Mesenchymal stem cell (in vitro differentiated cells and primary cell): ENCODE data around the gene RTKN.

Source experiments
- DNase-seq: peaks from one replicate; pipeline ENCODE4 v3.0.0-alpha.2; 2013
- H2AFZ ChIP-seq: one replicate; pipeline ENCODE4 v1.6.1; 2013; ENCODE audit warnings: low read depth, mild to moderate bottlenecking, control low read depth, inconsistent platforms, low read length, moderate library complexity
- H2AK5ac ChIP-seq: 2 replicates; pipeline ENCODE4 v1.6.1; 2013; ENCODE audit warnings: low read length, moderate library complexity, mild to moderate bottlenecking, inconsistent platforms; ENCODE audit not compliant: severe bottlenecking
- H2BK120ac ChIP-seq: one replicate; pipeline ENCODE4 v1.6.1; 2013; ENCODE audit warnings: low read depth, mild to moderate bottlenecking, inconsistent platforms, low read length, moderate library complexity
- H2BK12ac ChIP-seq, 2 experiments: one replicate each; pipeline ENCODE4 v1.6.1; 2013; ENCODE audit warnings: inconsistent platforms in 2 of 2, low read length in 2 of 2, mild to moderate bottlenecking in 2 of 2, moderate library complexity in 2 of 2, control low read depth in 1 of 2
- H2BK15ac ChIP-seq: one replicate; pipeline ENCODE4 v1.6.1; 2013; ENCODE audit warnings: mild to moderate bottlenecking, low read depth, inconsistent platforms; ENCODE audit not compliant: poor library complexity, severe bottlenecking
- H2BK5ac ChIP-seq: 2 replicates; pipeline ENCODE4 v1.6.1; 2013; ENCODE audit warnings: low read depth, mild to moderate bottlenecking, low read length, control low read depth, inconsistent platforms; ENCODE audit not compliant: poor library complexity, severe bottlenecking
- H3K14ac ChIP-seq, 2 experiments: one replicate each; pipeline ENCODE4 v1.6.1; 2013; ENCODE audit warnings: inconsistent platforms in 2 of 2, low read length in 2 of 2, control low read depth in 1 of 2, mild to moderate bottlenecking in 1 of 2, moderate library complexity in 1 of 2
- H3K18ac ChIP-seq, 2 experiments: one replicate each; pipeline ENCODE4 v1.6.1; 2013; ENCODE audit warnings: inconsistent platforms in 2 of 2, low read length in 2 of 2, control low read depth in 1 of 2, low read depth in 1 of 2, mild to moderate bottlenecking in 1 of 2
- H3K23ac ChIP-seq, 2 experiments: one replicate each; pipeline ENCODE4 v1.6.1; 2013; ENCODE audit warnings: inconsistent platforms in 2 of 2, low read length in 2 of 2, mild to moderate bottlenecking in 2 of 2, moderate library complexity in 2 of 2, control low read depth in 1 of 2
- H3K27ac ChIP-seq: 2 replicates; pipeline ENCODE4 v1.5.1; 2013; ENCODE audit warnings: mild to moderate bottlenecking, moderate library complexity, low read length, control low read depth, inconsistent platforms; ENCODE audit not compliant: poor library complexity, severe bottlenecking
- H3K27me3 ChIP-seq, 2 experiments: 2 replicates each; pipeline versions ENCODE4 v1.6.1 to v1.7.0; 2013; ENCODE audit warnings: low read length in 2 of 2, mild to moderate bottlenecking in 2 of 2, moderate library complexity in 2 of 2, control low read depth in 1 of 2, inconsistent platforms in 1 of 2; ENCODE audit not compliant: control insufficient read depth in 1 of 2, insufficient read depth in 1 of 2
- H3K36me3 ChIP-seq, 2 experiments: 2 replicates each; pipeline versions ENCODE4 v1.6.1 to v1.7.0; 2013; ENCODE audit warnings: low read length in 2 of 2, control low read depth in 1 of 2, inconsistent platforms in 1 of 2, low read depth in 1 of 2, mild to moderate bottlenecking in 1 of 2; ENCODE audit not compliant: insufficient read depth in 2 of 2, control insufficient read depth in 1 of 2
- H3K4ac ChIP-seq, 2 experiments: one replicate each; pipeline ENCODE4 v1.6.1; 2013; ENCODE audit warnings: inconsistent platforms in 2 of 2, low read length in 2 of 2, mild to moderate bottlenecking in 2 of 2, moderate library complexity in 2 of 2, control low read depth in 1 of 2, low read depth in 1 of 2
- H3K4me1 ChIP-seq: 2 replicates; pipeline ENCODE4 v1.6.1; 2013; ENCODE audit warnings: low read depth, low read length, control low read depth; ENCODE audit not compliant: control insufficient read depth, insufficient read depth
- H3K4me2 ChIP-seq: 2 replicates; pipeline ENCODE4 v1.6.1; 2013; ENCODE audit warnings: low read length, mild to moderate bottlenecking, inconsistent platforms; ENCODE audit not compliant: poor library complexity, severe bottlenecking
- H3K4me3 ChIP-seq, 2 experiments: 2 replicates each; pipeline versions ENCODE4 v1.5.1 to v1.7.0; 2013; ENCODE audit warnings: low read length in 2 of 2, mild to moderate bottlenecking in 2 of 2, control low read depth in 1 of 2, low read depth in 1 of 2; ENCODE audit not compliant: insufficient read depth in 1 of 2
- H3K79me1 ChIP-seq: replicated peaks from 2 replicates; pipeline ENCODE4 v1.6.1; 2013; ENCODE audit warnings: mild to moderate bottlenecking, control low read depth, low read length, inconsistent platforms; ENCODE audit not compliant: poor library complexity, severe bottlenecking
- H3K9ac ChIP-seq: 2 replicates; pipeline ENCODE4 v1.7.0; 2013; ENCODE audit warnings: mild to moderate bottlenecking, low read length, moderate library complexity
- H3K9me3 ChIP-seq: 2 replicates; pipeline ENCODE4 v1.7.0; 2013; ENCODE audit warnings: mild to moderate bottlenecking, low read length; ENCODE audit not compliant: control insufficient read depth
- H4K8ac ChIP-seq: one replicate; pipeline ENCODE4 v1.6.1; 2013; ENCODE audit warnings: inconsistent platforms, mild to moderate bottlenecking, low read length, moderate library complexity
- H4K91ac ChIP-seq: one replicate; pipeline ENCODE4 v1.6.1; 2013; ENCODE audit warnings: mild to moderate bottlenecking, low read length, inconsistent platforms
- WGBS: methylation state at CpG from one replicate; pipeline ENCODE4 v1.1.7; 2013; ENCODE audit warnings: mixed read lengths; 5-methylcytosine and 5-hydroxymethylcytosine counted together

RTKN gene

GRCh38 chr2:74390606-74391005 is 51.1 kb downstream of the RTKN start:
- H3K27me3 ChIP-seq, result no peaks in the 10 kb centered on the region
- no peak overlapping the region for H3K27ac ChIP-seq
- H2AK5ac ChIP-seq, result no peak overlapping the region
- H4K8ac ChIP-seq, result no peak overlapping the region
- H3K4ac ChIP-seq, result no peak overlapping the region
- H2BK120ac ChIP-seq, result no peak overlapping the region
- no peak overlapping the region for H3K14ac ChIP-seq
- H3K4me3 ChIP-seq, result peak overlapping the region in 1 of 2 experiments; percentile 99
- H4K91ac ChIP-seq, result no peak overlapping the region
- peak overlapping the region; percentile 46 for H3K4me2 ChIP-seq
- no peak for DNase-seq
- H2BK5ac ChIP-seq, result no peak overlapping the region
- no peak overlapping the region for H2BK12ac ChIP-seq
- H3K4me1 ChIP-seq, result peaks cover 2% of the 10 kb centered on the region
- no peaks in the 10 kb centered on the region for H3K9me3 ChIP-seq
- H2AFZ ChIP-seq, result no peak overlapping the region
- no peak overlapping the region for H3K23ac ChIP-seq
- H3K36me3 ChIP-seq, result peaks cover 2% of the 10 kb centered on the region in 2 experiments
- H3K9ac ChIP-seq, result peak overlapping the region; percentile 96
- H3K18ac ChIP-seq, result no peak overlapping the region
- no peak overlapping the region for H2BK15ac ChIP-seq
- peaks cover 12% of the 10 kb centered on the region for H3K79me1 ChIP-seq
- 60% methylated on average over 5 of the region's 5 CpGs for WGBS

GRCh38 chr2:74387346-74387745 is 54.4 kb downstream of the RTKN start:
- H3K79me1 ChIP-seq, result peaks cover 23% of the 10 kb centered on the region
- H3K18ac ChIP-seq, result no peak overlapping the region
- H2AFZ ChIP-seq, result no peak overlapping the region
- no peak overlapping the region for H2BK120ac ChIP-seq
- H3K9ac ChIP-seq, result peak overlapping the region; percentile 52
- WGBS, result 91% methylated on average over 1 of the region's 1 CpG
- H3K14ac ChIP-seq, result no peak overlapping the region
- peak overlapping the region in 1 of 2 experiments; percentile 17 for H3K4me3 ChIP-seq
- no peak overlapping the region for H4K91ac ChIP-seq
- no peaks in the 10 kb centered on the region for H3K27me3 ChIP-seq
- H3K4me2 ChIP-seq, result no peak overlapping the region
- no peaks in the 10 kb centered on the region for H3K9me3 ChIP-seq
- H3K36me3 ChIP-seq, result peaks cover 7 to 10% of the 10 kb centered on the region in 2 experiments
- no peak overlapping the region for H3K27ac ChIP-seq
- DNase-seq, result peak; percentile 31
- no peak overlapping the region for H2BK12ac ChIP-seq
- no peak overlapping the region for H2BK15ac ChIP-seq
- H3K23ac ChIP-seq, result no peak overlapping the region
- no peak overlapping the region for H2BK5ac ChIP-seq
- peaks cover 1% of the 10 kb centered on the region for H3K4me1 ChIP-seq
- H3K4ac ChIP-seq, result no peak overlapping the region
- no peak overlapping the region for H2AK5ac ChIP-seq
- H4K8ac ChIP-seq, result no peak overlapping the region

DNA sequence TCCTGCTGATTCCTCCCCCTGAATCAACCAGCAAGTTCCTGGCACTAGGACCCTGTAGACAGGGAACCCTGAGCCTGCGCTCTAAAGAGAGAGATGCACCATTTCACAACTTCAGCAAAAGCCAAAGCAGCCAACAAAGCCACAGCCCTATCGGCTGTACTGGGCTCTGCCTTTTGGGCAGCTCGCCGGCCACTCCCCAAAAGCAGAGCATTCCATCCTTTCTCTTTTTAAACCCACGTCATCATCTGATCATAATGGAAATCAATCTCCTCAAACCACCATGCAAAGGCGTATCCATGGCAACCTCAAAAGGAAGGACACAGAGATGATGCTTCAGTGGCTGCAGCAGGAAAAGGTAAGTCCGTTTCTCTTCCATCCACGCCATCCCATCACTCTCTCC is 56.3 kb downstream of the RTKN start:
- H3K4me1 ChIP-seq, result peaks cover 2% of the 10 kb centered on the region
- H3K4me2 ChIP-seq, result no peak overlapping the region
- H2AK5ac ChIP-seq, result no peak overlapping the region
- no peak for DNase-seq
- no peaks in the 10 kb centered on the region for H3K27me3 ChIP-seq
- H4K91ac ChIP-seq, result no peak overlapping the region
- H3K4ac ChIP-seq, result no peak overlapping the region
- no peak overlapping the region for H2BK12ac ChIP-seq
- peaks cover 34% of the 10 kb centered on the region for H3K79me1 ChIP-seq
- H3K9me3 ChIP-seq, result no peaks in the 10 kb centered on the region
- H3K14ac ChIP-seq, result no peak overlapping the region
- 93% methylated on average over 8 of the region's 8 CpGs for WGBS
- H2BK15ac ChIP-seq, result no peak overlapping the region
- H2BK5ac ChIP-seq, result no peak overlapping the region
- no peak overlapping the region for H3K27ac ChIP-seq
- H3K4me3 ChIP-seq, result no peak overlapping the region
- peaks cover 7 to 10% of the 10 kb centered on the region in 2 experiments for H3K36me3 ChIP-seq
- H3K18ac ChIP-seq, result no peak overlapping the region
- no peak overlapping the region for H3K9ac ChIP-seq
- no peak overlapping the region for H2BK120ac ChIP-seq
- H3K23ac ChIP-seq, result no peak overlapping the region
- no peak overlapping the region for H4K8ac ChIP-seq
- H2AFZ ChIP-seq, result no peak overlapping the region

GRCh38 chr2:74384051-74384450 is 57.7 kb downstream of the RTKN start:
- Histone ChIP-seq H3K4ac (no peak overlapping the region), H3K27ac (peak overlapping the region; percentile 27), H3K23ac (no peak overlapping the region), H3K4me2 (no peak overlapping the region), H3K9me3 (no peaks in the 10 kb centered on the region), H2AK5ac (no peak overlapping the region), H3K18ac (no peak overlapping the region), H2BK120ac (no peak overlapping the region), H4K91ac (no peak overlapping the region), H2BK15ac (no peak overlapping the region), H3K27me3 (no peaks in the 10 kb centered on the region), H3K4me3 (no peak overlapping the region), H2BK5ac (no peak overlapping the region), H3K79me1 (peaks cover 39% of the 10 kb centered on the region), H3K14ac (no peak overlapping the region), H3K9ac (peak overlapping the region; percentile 46), H3K36me3 (peaks cover 7 to 10% of the 10 kb centered on the region in 2 experiments), H4K8ac (no peak overlapping the region), H3K4me1 (peaks cover 11% of the 10 kb centered on the region), H2BK12ac (no peak overlapping the region), H2AFZ (no peak overlapping the region)
- WGBS, result 72% methylated on average over 3 of the region's 3 CpGs
- DNase-seq, result no peak
